Ishikawa (cell line): ENCODE data around the gene FMNL2.

ENCODE experiments used
- CEBPB ChIP-seq: IDR thresholded peaks from 2 replicates; pipeline ENCODE4 v1.6.1; 2012
- EP300 ChIP-seq: IDR thresholded peaks from 2 replicates; pipeline ENCODE4 v1.6.1; 2012; ENCODE audit warnings: borderline replicate concordance
- NFIC ChIP-seq: IDR thresholded peaks from 2 replicates; pipeline ENCODE4 v1.6.1; 2012
- TAF1 ChIP-seq: IDR thresholded peaks from 2 replicates; pipeline ENCODE4 v1.6.1; 2012; ENCODE audit warnings: low read depth, mild to moderate bottlenecking
- YY1 ChIP-seq: IDR thresholded peaks from 2 replicates; pipeline ENCODE4 v1.6.1; 2012; ENCODE audit warnings: low read depth
- TF ChIP-seq, protein P1 (sequence below): IDR thresholded peaks from 2 replicates; pipeline ENCODE4 v1.6.1; 2012
- TF ChIP-seq, protein P2 (sequence below): IDR thresholded peaks from 2 replicates; pipeline ENCODE4 v1.6.1; 2012; ENCODE audit warnings: low read depth, mild to moderate bottlenecking
- TF ChIP-seq, protein P3 (sequence below): IDR thresholded peaks from 2 replicates; pipeline ENCODE4 v1.6.1; 2012

DNA sequence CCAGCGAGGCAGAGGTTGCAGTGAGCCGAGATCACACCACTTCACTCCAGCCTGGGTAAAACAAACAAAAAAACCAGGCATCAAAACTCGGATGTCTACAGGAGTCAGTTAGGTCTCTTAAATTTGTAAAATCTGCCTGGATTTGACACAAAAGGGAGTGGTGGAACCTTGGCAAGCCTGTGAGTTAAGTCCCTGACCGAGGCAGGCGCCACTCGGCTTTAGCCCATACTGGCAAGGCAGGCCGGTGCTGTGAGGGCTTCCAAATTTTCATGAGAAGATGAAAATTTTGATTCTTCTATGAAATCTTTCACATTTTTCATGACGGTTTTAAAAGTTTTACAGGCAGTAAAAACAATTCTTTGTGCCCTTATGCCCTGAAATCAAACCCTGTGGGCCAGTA, 165.8 kb downstream of the FMNL2 start:
- TF ChIP-seq TAF1 = no peak
- no peak for TF ChIP-seq YY1
- TF ChIP-seq CEBPB = no peak
- TF ChIP-seq, protein P1, sequence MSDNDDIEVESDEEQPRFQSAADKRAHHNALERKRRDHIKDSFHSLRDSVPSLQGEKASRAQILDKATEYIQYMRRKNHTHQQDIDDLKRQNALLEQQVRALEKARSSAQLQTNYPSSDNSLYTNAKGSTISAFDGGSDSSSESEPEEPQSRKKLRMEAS = no peak
- TF ChIP-seq, protein P2, sequence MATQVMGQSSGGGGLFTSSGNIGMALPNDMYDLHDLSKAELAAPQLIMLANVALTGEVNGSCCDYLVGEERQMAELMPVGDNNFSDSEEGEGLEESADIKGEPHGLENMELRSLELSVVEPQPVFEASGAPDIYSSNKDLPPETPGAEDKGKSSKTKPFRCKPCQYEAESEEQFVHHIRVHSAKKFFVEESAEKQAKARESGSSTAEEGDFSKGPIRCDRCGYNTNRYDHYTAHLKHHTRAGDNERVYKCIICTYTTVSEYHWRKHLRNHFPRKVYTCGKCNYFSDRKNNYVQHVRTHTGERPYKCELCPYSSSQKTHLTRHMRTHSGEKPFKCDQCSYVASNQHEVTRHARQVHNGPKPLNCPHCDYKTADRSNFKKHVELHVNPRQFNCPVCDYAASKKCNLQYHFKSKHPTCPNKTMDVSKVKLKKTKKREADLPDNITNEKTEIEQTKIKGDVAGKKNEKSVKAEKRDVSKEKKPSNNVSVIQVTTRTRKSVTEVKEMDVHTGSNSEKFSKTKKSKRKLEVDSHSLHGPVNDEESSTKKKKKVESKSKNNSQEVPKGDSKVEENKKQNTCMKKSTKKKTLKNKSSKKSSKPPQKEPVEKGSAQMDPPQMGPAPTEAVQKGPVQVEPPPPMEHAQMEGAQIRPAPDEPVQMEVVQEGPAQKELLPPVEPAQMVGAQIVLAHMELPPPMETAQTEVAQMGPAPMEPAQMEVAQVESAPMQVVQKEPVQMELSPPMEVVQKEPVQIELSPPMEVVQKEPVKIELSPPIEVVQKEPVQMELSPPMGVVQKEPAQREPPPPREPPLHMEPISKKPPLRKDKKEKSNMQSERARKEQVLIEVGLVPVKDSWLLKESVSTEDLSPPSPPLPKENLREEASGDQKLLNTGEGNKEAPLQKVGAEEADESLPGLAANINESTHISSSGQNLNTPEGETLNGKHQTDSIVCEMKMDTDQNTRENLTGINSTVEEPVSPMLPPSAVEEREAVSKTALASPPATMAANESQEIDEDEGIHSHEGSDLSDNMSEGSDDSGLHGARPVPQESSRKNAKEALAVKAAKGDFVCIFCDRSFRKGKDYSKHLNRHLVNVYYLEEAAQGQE = no peak
- TF ChIP-seq EP300 = no peak
- TF ChIP-seq, protein P3, sequence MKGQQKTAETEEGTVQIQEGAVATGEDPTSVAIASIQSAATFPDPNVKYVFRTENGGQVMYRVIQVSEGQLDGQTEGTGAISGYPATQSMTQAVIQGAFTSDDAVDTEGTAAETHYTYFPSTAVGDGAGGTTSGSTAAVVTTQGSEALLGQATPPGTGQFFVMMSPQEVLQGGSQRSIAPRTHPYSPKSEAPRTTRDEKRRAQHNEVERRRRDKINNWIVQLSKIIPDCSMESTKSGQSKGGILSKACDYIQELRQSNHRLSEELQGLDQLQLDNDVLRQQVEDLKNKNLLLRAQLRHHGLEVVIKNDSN = no peak
- TF ChIP-seq NFIC = no peak
